IPS-15b (cell line): ENCODE data around the gene CPLANE1.
A peak's percentile ranks its signal among the peaks of the same experiment; 100 is the strongest.
"Not testable (repeated sequence)": the region's sequence is repeated elsewhere in the genome, so short reads cannot be mapped to it uniquely, and the experiment has no call there.

Experiments
- H3K27me3 ChIP-seq: one replicate; pipeline ENCODE4 v1.6.1; 2013; ENCODE audit warnings: low read length; ENCODE audit not compliant: control insufficient read depth, insufficient read depth
- H3K36me3 ChIP-seq: one replicate; pipeline ENCODE4 v1.6.1; 2013; ENCODE audit warnings: low read length; ENCODE audit not compliant: control insufficient read depth, insufficient read depth
- H3K4me1 ChIP-seq: one replicate; pipeline ENCODE4 v1.6.1; 2013; ENCODE audit warnings: mild to moderate bottlenecking, low read length; ENCODE audit not compliant: control insufficient read depth, insufficient read depth
- H3K4me3 ChIP-seq: one replicate; pipeline ENCODE4 v1.5.1; 2013; ENCODE audit warnings: low read depth, low read length
- H3K9ac ChIP-seq: one replicate; pipeline ENCODE4 v1.6.1; 2013; ENCODE audit warnings: low read depth, mild to moderate bottlenecking, low read length
- H3K9me3 ChIP-seq: one replicate; pipeline ENCODE4 v1.6.1; 2013; ENCODE audit warnings: mild to moderate bottlenecking, low read length; ENCODE audit not compliant: control insufficient read depth, insufficient read depth

Gene CPLANE1

GRCh38 chr5:37248970-37249814 is at the start of gene CPLANE1:
Gene CPLANE1, minus strand, starts transcription at chr5:37249376. Its CDS starts 1,678 bp downstream, at chr5:37247698.
- H3K4me3 ChIP-seq: peak within 1 kb of the TSS; percentile 60
- H3K4me1 ChIP-seq: peaks cover 3% of the 10 kb centered on the region
- H3K36me3 ChIP-seq: no peaks in the 10 kb centered on the region
- no peaks in the 10 kb centered on the region for H3K9me3 ChIP-seq
- peak within 1 kb of the TSS; percentile 79 for H3K9ac ChIP-seq
- no peaks in the 10 kb centered on the region for H3K27me3 ChIP-seq

- peaks cover 16% of the 10 kb centered on the region for H3K36me3 ChIP-seq
- H3K9me3 ChIP-seq, H3K9ac ChIP-seq, H3K27me3 ChIP-seq, H3K4me1 ChIP-seq, H3K4me3 ChIP-seq: not testable (repeated sequence)
Observed at GRCh38 chr5:37296313-37296712, 47.1 kb upstream of the CPLANE1 start.

GRCh38 chr5:37283214-37283820 is 34.1 kb upstream of the CPLANE1 start:
- Histone ChIP-seq H3K27me3 (no peaks in the 10 kb centered on the region), H3K36me3 (no peaks in the 10 kb centered on the region), H3K4me3 (no peak overlapping the region), H3K9ac (no peak overlapping the region), H3K4me1 (no peaks in the 10 kb centered on the region), H3K9me3 (peaks cover 5% of the 10 kb centered on the region)

- peaks cover 3% of the 10 kb centered on the region for H3K9me3 ChIP-seq
- H3K4me1 ChIP-seq: no peaks in the 10 kb centered on the region
- H3K36me3 ChIP-seq: no peaks in the 10 kb centered on the region
- no peak overlapping the region for H3K4me3 ChIP-seq
- no peaks in the 10 kb centered on the region for H3K27me3 ChIP-seq
- no peak overlapping the region for H3K9ac ChIP-seq
Observed at GRCh38 chr5:37275511-37275910, 26.3 kb upstream of the CPLANE1 start.

- no peaks in the 10 kb centered on the region for H3K36me3 ChIP-seq
- no peaks in the 10 kb centered on the region for H3K9me3 ChIP-seq
- no peaks in the 10 kb centered on the region for H3K4me1 ChIP-seq
- no peaks in the 10 kb centered on the region for H3K27me3 ChIP-seq
- H3K9ac ChIP-seq: no peak overlapping the region
- no peak overlapping the region for H3K4me3 ChIP-seq
Observed at GRCh38 chr5:37272511-37272910, 23.3 kb upstream of the CPLANE1 start.

GRCh38 chr5:37268100-37268499 is 18.9 kb upstream of the CPLANE1 start:
- not testable (repeated sequence) for H3K4me3 ChIP-seq, H3K27me3 ChIP-seq, H3K4me1 ChIP-seq, H3K9ac ChIP-seq, H3K36me3 ChIP-seq, H3K9me3 ChIP-seq

- Histone ChIP-seq H3K9me3 (no peaks in the 10 kb centered on the region), H3K36me3 (no peaks in the 10 kb centered on the region), H3K27me3 (no peaks in the 10 kb centered on the region), H3K9ac (no peak overlapping the region), H3K4me1 (no peaks in the 10 kb centered on the region), H3K4me3 (no peak overlapping the region)
Observed at GRCh38 chr5:37255774-37256358, 6.7 kb upstream of the CPLANE1 start.

- no peak overlapping the region for H3K4me3 ChIP-seq
- no peaks in the 10 kb centered on the region for H3K27me3 ChIP-seq
- no peak overlapping the region for H3K9ac ChIP-seq
- no peaks in the 10 kb centered on the region for H3K9me3 ChIP-seq
- peaks cover 3% of the 10 kb centered on the region for H3K4me1 ChIP-seq
- H3K36me3 ChIP-seq: no peaks in the 10 kb centered on the region
Observed at GRCh38 chr5:37254581-37254980, 5.4 kb upstream of the CPLANE1 start.

GRCh38 chr5:37251665-37252064 is 2.5 kb upstream of the CPLANE1 start:
- Histone ChIP-seq H3K27me3 (no peaks in the 10 kb centered on the region), H3K9me3 (no peaks in the 10 kb centered on the region), H3K36me3 (no peaks in the 10 kb centered on the region), H3K4me1 (peaks cover 3% of the 10 kb centered on the region), H3K4me3 (no peak overlapping the region), H3K9ac (no peak overlapping the region)

- H3K9me3 ChIP-seq: no peaks in the 10 kb centered on the region
- peaks cover 3% of the 10 kb centered on the region for H3K4me1 ChIP-seq
- H3K36me3 ChIP-seq: no peaks in the 10 kb centered on the region
- H3K27me3 ChIP-seq: no peaks in the 10 kb centered on the region
- H3K9ac ChIP-seq: peak overlapping the region; percentile 9
- peak overlapping the region; percentile 60 for H3K4me3 ChIP-seq
Observed at GRCh38 chr5:37249815-37250164, 614 bp upstream of the CPLANE1 start.

GRCh38 chr5:37248421-37248969 is 681 bp downstream of the CPLANE1 start:
- Histone ChIP-seq H3K9ac (peak overlapping the region; percentile 79), H3K9me3 (no peaks in the 10 kb centered on the region), H3K4me1 (peaks cover 3% of the 10 kb centered on the region), H3K36me3 (no peaks in the 10 kb centered on the region), H3K27me3 (no peaks in the 10 kb centered on the region), H3K4me3 (peak overlapping the region; percentile 60)

GRCh38 chr5:37247496-37247895 is 1.7 kb downstream of the CPLANE1 start:
- Histone ChIP-seq H3K4me3 (no peak overlapping the region), H3K36me3 (no peaks in the 10 kb centered on the region), H3K27me3 (no peaks in the 10 kb centered on the region), H3K9me3 (no peaks in the 10 kb centered on the region), H3K4me1 (peaks cover 5% of the 10 kb centered on the region), H3K9ac (no peak overlapping the region)
